AG04449 (cell line): ENCODE results near the gene GOLT1A.

ENCODE experiments used
- CTCF ChIA-PET: fragments of 350-600 bp; formaldehyde crosslinking; extraction: SDS; loops from one replicate; lab custom pipeline; 2021; ENCODE audit warnings: antibody characterized with exemption; lab: Yijun Ruan, JAX
- POLR2A ChIA-PET: fragments of 400-600, 350-600 bp; formaldehyde crosslinking; extraction: SDS; loops from one replicate; lab custom pipeline; 2020; ENCODE audit warnings: antibody characterized with exemption, inconsistent platforms; lab: Yijun Ruan, JAX
- DNase-seq: peaks from one replicate; pipeline ENCODE4 v3.0.0-alpha.2; 2010; ENCODE audit warnings: low read depth, low spot score
- H3K4me3 ChIP-seq: 2 replicates; pipeline ENCODE4 v1.5.1; 2011; ENCODE audit warnings: low read depth, mild to moderate bottlenecking, control low read depth, low read length
- TF ChIP-seq, protein P1 (sequence below): IDR thresholded peaks from one replicate; pipeline ENCODE4 v1.5.1; 2011; ENCODE audit warnings: mild to moderate bottlenecking, moderate library complexity, low read length, control low read depth, inconsistent platforms; ENCODE audit not compliant: insufficient read depth; ENCODE audit errors: missing control alignments

The GOLT1A gene

DNA sequence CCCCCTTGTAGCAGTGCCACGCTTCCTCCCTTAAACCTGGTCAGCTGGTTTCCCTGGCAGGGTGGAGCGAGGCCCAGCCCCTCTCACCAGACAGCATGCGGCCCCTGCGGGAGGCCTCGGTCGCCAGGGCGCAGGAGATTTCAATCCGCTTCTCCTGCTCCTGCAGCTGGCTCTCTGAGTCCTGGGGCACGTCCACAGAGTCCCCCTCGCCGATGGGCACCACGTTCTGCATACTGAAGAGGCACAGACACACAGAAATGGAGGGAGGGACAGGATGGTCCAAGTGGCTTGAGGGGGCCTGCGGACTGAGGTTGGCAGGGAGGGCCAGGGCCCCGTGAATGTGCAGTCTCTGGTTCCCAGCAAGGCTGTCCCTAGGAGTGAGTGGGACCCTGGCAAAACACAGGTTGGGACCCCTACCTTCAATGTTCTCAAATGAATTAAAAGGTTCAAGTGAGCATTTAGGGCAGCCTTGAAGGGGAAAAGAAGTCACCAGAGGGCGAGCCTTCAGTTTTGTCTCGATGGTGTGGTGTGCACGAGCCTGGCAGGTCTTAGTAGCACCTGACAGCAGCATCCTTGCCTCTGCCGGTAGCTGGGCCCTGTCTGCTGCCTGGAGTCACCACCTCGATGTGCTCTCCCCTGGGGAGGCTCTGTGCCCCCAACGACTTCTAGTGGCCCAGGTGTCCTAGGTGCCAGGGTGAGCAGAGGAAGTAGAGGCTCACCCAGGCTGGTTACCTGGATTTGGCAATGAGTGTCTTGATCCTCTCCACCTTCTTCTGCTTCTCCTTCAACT is 14.4 kb upstream of the GOLT1A start:
- ChIA-PET CTCF (interaction anchor here (0.6 to 5.5 kb wide), 7 partner anchors 12 to 171 kb away, joined by 3 to 39 read pairs (median 13); partner anchors contain the start of gene GOLT1A), POLR2A (no interaction called here)
- DNase-seq = no peak
- H3K4me3 ChIP-seq = no peak overlapping the region
- TF ChIP-seq, protein P1, sequence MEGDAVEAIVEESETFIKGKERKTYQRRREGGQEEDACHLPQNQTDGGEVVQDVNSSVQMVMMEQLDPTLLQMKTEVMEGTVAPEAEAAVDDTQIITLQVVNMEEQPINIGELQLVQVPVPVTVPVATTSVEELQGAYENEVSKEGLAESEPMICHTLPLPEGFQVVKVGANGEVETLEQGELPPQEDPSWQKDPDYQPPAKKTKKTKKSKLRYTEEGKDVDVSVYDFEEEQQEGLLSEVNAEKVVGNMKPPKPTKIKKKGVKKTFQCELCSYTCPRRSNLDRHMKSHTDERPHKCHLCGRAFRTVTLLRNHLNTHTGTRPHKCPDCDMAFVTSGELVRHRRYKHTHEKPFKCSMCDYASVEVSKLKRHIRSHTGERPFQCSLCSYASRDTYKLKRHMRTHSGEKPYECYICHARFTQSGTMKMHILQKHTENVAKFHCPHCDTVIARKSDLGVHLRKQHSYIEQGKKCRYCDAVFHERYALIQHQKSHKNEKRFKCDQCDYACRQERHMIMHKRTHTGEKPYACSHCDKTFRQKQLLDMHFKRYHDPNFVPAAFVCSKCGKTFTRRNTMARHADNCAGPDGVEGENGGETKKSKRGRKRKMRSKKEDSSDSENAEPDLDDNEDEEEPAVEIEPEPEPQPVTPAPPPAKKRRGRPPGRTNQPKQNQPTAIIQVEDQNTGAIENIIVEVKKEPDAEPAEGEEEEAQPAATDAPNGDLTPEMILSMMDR = no peak

DNA sequence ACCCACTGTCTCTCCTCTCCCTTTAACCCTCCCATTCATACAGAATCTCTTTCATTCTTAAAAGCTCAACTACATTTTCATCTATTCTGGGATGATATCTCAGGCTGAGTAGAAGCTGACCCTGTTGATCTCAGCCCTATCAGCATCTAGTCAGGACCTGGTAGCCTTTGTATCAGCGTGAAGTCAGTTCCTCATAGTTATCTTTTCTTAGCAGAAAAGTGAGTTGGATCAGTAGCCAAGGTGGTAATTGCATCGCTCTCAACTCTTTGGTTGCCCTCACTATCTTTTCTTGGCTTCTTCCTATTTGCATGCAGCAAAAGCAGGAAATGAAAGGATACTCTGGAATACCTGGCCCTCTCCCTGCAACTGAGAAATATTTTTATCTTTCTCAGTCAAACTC is 13.6 kb upstream of the GOLT1A start:
- TF ChIP-seq, protein P1 = no peak
- ChIA-PET CTCF (interaction anchor here (1.0 to 4.8 kb wide), 3 partner anchors 11 to 31 kb away, joined by 4 to 39 read pairs (median 13); partner anchors contain the start of gene GOLT1A), POLR2A (no interaction called here)
- no peak for DNase-seq
- no peak overlapping the region for H3K4me3 ChIP-seq

DNA sequence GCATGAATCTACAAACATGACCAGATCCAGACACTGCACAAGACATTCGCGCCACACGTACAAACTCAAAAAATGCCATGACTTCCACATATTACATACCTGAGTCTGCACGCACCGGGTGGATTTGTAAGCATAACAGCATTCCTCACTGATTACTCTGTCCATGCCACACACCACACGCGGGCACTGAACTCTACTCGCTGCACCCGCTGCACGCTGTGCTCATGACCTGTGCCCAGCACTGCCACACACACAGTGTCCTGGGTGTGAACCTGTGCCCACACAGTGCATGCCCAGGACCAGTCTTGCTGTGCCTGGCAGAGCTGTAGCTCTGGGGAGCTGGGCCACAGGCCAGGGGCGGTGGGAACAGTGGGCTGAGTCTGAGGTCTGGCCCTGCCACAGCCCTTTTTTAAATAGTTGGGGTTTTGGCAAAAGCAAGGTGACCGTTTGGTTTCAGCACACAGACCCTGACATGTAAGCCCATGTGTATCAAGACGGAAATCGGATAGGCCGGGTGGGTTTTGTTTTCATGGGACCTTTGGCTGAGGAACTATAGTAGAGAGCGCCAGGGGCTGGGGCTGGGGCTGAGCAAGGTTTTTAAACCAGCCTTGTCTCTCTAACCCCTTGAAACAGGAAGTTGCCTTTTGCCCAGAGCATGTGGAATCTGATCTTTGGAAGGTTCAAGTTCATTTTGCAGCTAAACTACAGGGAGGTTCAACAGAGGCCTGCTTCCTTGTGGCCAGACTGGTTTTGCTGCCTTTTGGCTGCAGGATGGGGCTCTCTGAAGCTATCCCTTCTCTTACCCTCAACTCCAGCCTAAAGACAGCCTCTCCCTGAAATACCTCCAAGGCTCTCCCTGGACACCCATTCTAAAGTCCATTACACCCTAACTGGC is 12.3 kb upstream of the GOLT1A start:
- no peak for DNase-seq
- TF ChIP-seq, protein P1 = no peak
- no peak overlapping the region for H3K4me3 ChIP-seq
- CTCF ChIA-PET = interaction anchor here (0.8 to 4.8 kb wide), 4 partner anchors 10 to 137 kb away, joined by 4 to 39 read pairs (median 9); partner anchors contain the start of gene GOLT1A
- POLR2A ChIA-PET = no interaction called here

DNA sequence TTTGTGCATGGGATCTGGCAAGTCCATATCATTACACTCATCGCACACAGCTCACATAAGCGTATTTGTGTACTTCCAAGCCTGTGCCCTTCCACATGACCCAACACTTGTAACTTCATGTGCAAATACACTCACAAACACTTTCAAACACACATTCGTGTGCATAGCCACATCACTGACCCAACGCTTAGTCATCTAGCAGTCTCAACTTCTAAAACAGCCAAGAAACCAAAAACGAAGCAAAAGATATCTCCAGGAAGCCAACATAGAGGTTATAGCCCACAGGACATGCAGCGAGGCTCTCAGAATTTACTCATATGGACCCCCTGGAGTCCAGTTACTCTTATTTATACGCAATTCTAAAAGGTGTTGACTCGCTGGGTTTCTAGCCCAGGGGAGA is 10.9 kb upstream of the GOLT1A start:
- CTCF ChIA-PET = interaction anchor here (1.2 to 1.9 kb wide), 3 partner anchors 10 to 174 kb away, joined by 4 to 10 read pairs (median 6); partner anchors contain the start of gene GOLT1A
- TF ChIP-seq, protein P1 = no peak
- DNase-seq = no peak
- no peak overlapping the region for H3K4me3 ChIP-seq
- POLR2A ChIA-PET = no interaction called here

DNA sequence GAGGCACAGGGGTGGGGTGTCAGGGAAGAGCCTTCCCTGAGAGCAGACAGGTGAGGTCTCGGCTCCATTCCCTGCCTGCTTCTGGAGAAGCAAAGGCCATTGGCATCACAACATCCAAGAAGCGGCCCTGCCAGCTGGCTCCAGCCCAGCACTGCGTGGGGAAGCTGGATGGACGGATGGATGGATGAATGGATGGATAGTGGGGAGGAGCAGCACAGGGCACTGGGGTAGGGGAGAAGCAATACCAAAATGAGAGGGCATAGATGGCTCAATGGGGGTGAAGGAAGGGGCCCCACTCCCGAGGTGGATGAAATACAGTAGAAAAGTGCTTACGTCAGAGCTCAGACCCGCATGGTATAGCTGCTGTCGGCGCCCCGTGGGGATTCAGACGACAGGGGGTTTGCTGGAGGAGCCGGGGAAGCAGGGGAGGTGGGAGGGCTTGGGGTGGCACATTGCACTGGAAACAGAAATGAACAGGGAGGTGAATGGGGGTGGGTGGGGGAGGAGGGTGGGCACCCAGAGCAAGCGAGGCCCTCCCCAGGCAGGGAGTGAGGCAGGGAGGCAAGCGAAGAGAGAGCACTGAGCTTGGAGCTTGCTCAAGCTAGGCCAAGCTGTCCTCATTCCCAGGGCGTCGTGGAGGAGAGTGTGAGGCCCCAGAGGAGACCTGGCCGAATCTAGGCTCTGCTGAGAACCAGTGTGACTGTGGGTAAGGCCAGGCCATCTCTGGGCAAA is 9.5 kb upstream of the GOLT1A start:
- ChIA-PET POLR2A (no interaction called here), CTCF (interaction anchor here (0.6 to 1.9 kb wide), 5 partner anchors 9 to 141 kb away, joined by 3 to 10 read pairs (median 5); partner anchors contain the start of gene GOLT1A)
- no peak for DNase-seq
- no peak overlapping the region for H3K4me3 ChIP-seq
- TF ChIP-seq, protein P1 = no peak
